Activated CD8-positive, alpha-beta T cell treated with anti-CD3 and anti-CD28 coated beads for 36 hours (primary cell): ENCODE results near the gene TPCN1. TPM values are rescaled to one million over a fixed set of nuclear protein-coding genes. Genes with fewer than 3 reads are reported as not detected.

Experiments
- ATAC-seq: fragments of 200-7000 bp; cut with Tn5 transposase; one replicate; pipeline ENCODE4 v1.10.0; 2021; ENCODE audit warnings: mild to moderate bottlenecking, moderate library complexity
- CTCF ChIA-PET: fragments of 350-600 bp; sonication (Branson Sonifier 250); formaldehyde crosslinking; loops from one replicate; lab custom pipeline; 2021; ENCODE audit warnings: antibody characterized with exemption; lab: Charles Lee
- POLR2A ChIA-PET: fragments of 350-600 bp; sonication (Branson Sonifier 250); formaldehyde crosslinking; loops from one replicate; lab custom pipeline; 2021; ENCODE audit warnings: antibody characterized with exemption; lab: Charles Lee
- DNase-seq: peaks from one replicate; pipeline ENCODE4 v3.0.0-alpha.2; 2020
- H3K27ac Mint-ChIP-seq: one replicate; pipeline ENCODE4 v1.8.0; 2021; ENCODE audit warnings: mild to moderate bottlenecking, mixed read lengths
- H3K27me3 Mint-ChIP-seq: one replicate; pipeline ENCODE4 v1.8.0; 2021; ENCODE audit warnings: mixed read lengths
- H3K36me3 Mint-ChIP-seq: one replicate; pipeline ENCODE4 v1.8.0; 2021; ENCODE audit warnings: low read depth, mixed read lengths
- H3K4me1 Mint-ChIP-seq: one replicate; pipeline ENCODE4 v1.8.0; 2021; ENCODE audit warnings: low read depth, mixed read lengths
- H3K4me3 Mint-ChIP-seq: one replicate; pipeline ENCODE4 v1.8.0; 2021; ENCODE audit warnings: mild to moderate bottlenecking, moderate library complexity, mixed read lengths
- H3K9me3 Mint-ChIP-seq: one replicate; pipeline ENCODE4 v1.8.0; 2021; ENCODE audit warnings: mixed read lengths
- CTCF ChIP-seq: fragments of 200-600 bp; IDR thresholded peaks from one replicate; pipeline ENCODE4 v1.8.0; 2022; ENCODE audit warnings: antibody characterized with exemption, mild to moderate bottlenecking
- intact Hi-C: fragments of 100-400 bp; cut with micrococcal nuclease; formaldehyde crosslinking; loops from one replicate; pipeline ENCODE4 v1.10.0; 2022
- total RNA-seq, 2 experiments: library from RNA; stranded (reverse); gene quantifications; one replicate each; pipeline ENCODE4 v1.2.3, GENCODE V29; 2021

Gene TPCN1
- total RNA-seq, 2 experiments from 2014 or later: 29.9 to 33.5 TPM

- no peaks in the 10 kb centered on the region for H3K27me3 Mint-ChIP-seq
- no peak for TF ChIP-seq CTCF
- ChIA-PET CTCF (interaction anchor here (1.4 kb wide), 1 partner anchor 64 kb away, joined by 3 read pairs; no protein-coding TSS in a partner anchor), POLR2A (interaction anchor here (0.6 to 1.0 kb wide), 2 partner anchors 11 to 81 kb away, joined by 3 read pairs; no protein-coding TSS in a partner anchor)
- H3K9me3 Mint-ChIP-seq: no peaks in the 10 kb centered on the region
- H3K27ac Mint-ChIP-seq: no peak overlapping the region
- no peak for ATAC-seq
- H3K36me3 Mint-ChIP-seq: peaks cover 19% of the 10 kb centered on the region
- DNase-seq: no peak
- intact Hi-C loops: no loop called here
- peaks cover 8% of the 10 kb centered on the region for H3K4me1 Mint-ChIP-seq
- no peak overlapping the region for H3K4me3 Mint-ChIP-seq
Measured at GRCh38 chr12:113238309-113238708, 17.0 kb downstream of the TPCN1 start.

- intact Hi-C loops: no loop called here
- no peaks in the 10 kb centered on the region for H3K27me3 Mint-ChIP-seq
- no peak for ATAC-seq
- no peaks in the 10 kb centered on the region for H3K9me3 Mint-ChIP-seq
- POLR2A ChIA-PET: interaction anchor here (0.6 kb wide), 1 partner anchor 18 kb away, joined by 3 read pairs; no protein-coding TSS in a partner anchor
- TF ChIP-seq CTCF: no peak
- H3K27ac Mint-ChIP-seq: no peak overlapping the region
- CTCF ChIA-PET: interaction anchor here (1.8 kb wide), 1 partner anchor 23 kb away, joined by 5 read pairs; no protein-coding TSS in a partner anchor
- H3K4me3 Mint-ChIP-seq: no peak overlapping the region
- H3K36me3 Mint-ChIP-seq: peaks cover 15% of the 10 kb centered on the region
- peaks cover 3% of the 10 kb centered on the region for H3K4me1 Mint-ChIP-seq
- DNase-seq: no peak
Measured at GRCh38 chr12:113239288-113239771, 18.1 kb downstream of the TPCN1 start.

GRCh38 chr12:113239811-113240331, 18.6 kb downstream of the TPCN1 start:
- Mint-ChIP-seq H3K27ac (no peak overlapping the region), H3K9me3 (no peaks in the 10 kb centered on the region), H3K4me3 (no peak overlapping the region), H3K27me3 (no peaks in the 10 kb centered on the region), H3K4me1 (peaks cover 3% of the 10 kb centered on the region), H3K36me3 (peaks cover 19% of the 10 kb centered on the region)
- DNase-seq: no peak
- no peak for TF ChIP-seq CTCF
- POLR2A ChIA-PET: no interaction called here
- ATAC-seq: no peak
- intact Hi-C loops: no loop called here
- CTCF ChIA-PET: interaction anchor here (1.8 kb wide), 1 partner anchor 22 kb away, joined by 5 read pairs; no protein-coding TSS in a partner anchor

- TF ChIP-seq CTCF: no peak
- POLR2A ChIA-PET: no interaction called here
- CTCF ChIA-PET: interaction anchor here (1.1 to 1.8 kb wide), 2 partner anchors 18 to 22 kb away, joined by 3 to 5 read pairs; no protein-coding TSS in a partner anchor
Measured at GRCh38 chr12:113240395-113240794, 19.1 kb downstream of the TPCN1 start.

More at GRCh38 chr12:113240395-113240794, 19.1 kb downstream of the TPCN1 start:
- Mint-ChIP-seq H3K27me3 (no peaks in the 10 kb centered on the region), H3K4me3 (no peak overlapping the region), H3K27ac (no peak overlapping the region), H3K9me3 (no peaks in the 10 kb centered on the region), H3K4me1 (peaks cover 3% of the 10 kb centered on the region), H3K36me3 (peaks cover 19% of the 10 kb centered on the region)
- ATAC-seq (no peak), DNase-seq (no peak)
- intact Hi-C loops: no loop called here
